GM18951 (cell line): ENCODE measurements around the gene MT1E.

Experiments
- POLR2A ChIP-seq: IDR thresholded peaks from 4 replicates; pipeline ENCODE4 v1.6.1; 2011; ENCODE audit warnings: mild to moderate bottlenecking; ENCODE audit not compliant: insufficient read length, insufficient read depth; ENCODE audit errors: extremely low read depth
- in situ Hi-C: fragments of 300-500 bp; cut with MboI; formaldehyde crosslinking; loops from one replicate; pipeline ENCODE4 v1.12.0; 2022; ENCODE audit warnings: low sequenced_read_pairs, mixed read lengths, inconsistent platforms; ENCODE audit not compliant: unreplicated experiment

Gene MT1E

GRCh38 chr16:56636616-56637413 lies 11.2 kb downstream of the MT1E start:
- in situ Hi-C loops, result no loop called here
- no peak for TF ChIP-seq POLR2A

- TF ChIP-seq POLR2A, result no peak
- in situ Hi-C loops, result no loop called here
Observed at GRCh38 chr16:56637814-56638750, 12.5 kb downstream of the MT1E start, which contains the start of gene MT1A. Gene MT1A (plus strand): TSS chr16:56638666. CDS start chr16:56638739, 73 bp downstream.

GRCh38 chr16:56639045-56639444 lies 13.5 kb downstream of the MT1E start:
- no peak for TF ChIP-seq POLR2A
- in situ Hi-C loops, result no loop called here

- in situ Hi-C loops, result no loop called here
- no peak for TF ChIP-seq POLR2A
Observed at GRCh38 chr16:56640076-56640475, 14.5 kb downstream of the MT1E start.

GRCh38 chr16:56641166-56641565 lies 15.6 kb downstream of the MT1E start:
- no peak for TF ChIP-seq POLR2A
- in situ Hi-C loops, result no loop called here

GRCh38 chr16:56643080-56643778 lies 17.6 kb downstream of the MT1E start:
- in situ Hi-C loops, result no loop called here

GRCh38 chr16:56643833-56644232 lies 18.3 kb downstream of the MT1E start:
- in situ Hi-C loops, result no loop called here
- TF ChIP-seq POLR2A, result no peak

More at GRCh38 chr16:56643080-56643778, 17.6 kb downstream of the MT1E start:
- TF ChIP-seq POLR2A, result no peak

- no peak for TF ChIP-seq POLR2A
- in situ Hi-C loops, result no loop called here
Observed at GRCh38 chr16:56645311-56645710, 19.7 kb downstream of the MT1E start.

- no peak for TF ChIP-seq POLR2A
- in situ Hi-C loops, result no loop called here
Observed at GRCh38 chr16:56645838-56646237, 20.3 kb downstream of the MT1E start.

GRCh38 chr16:56647641-56648431 lies 22.3 kb downstream of the MT1E start:
- in situ Hi-C loops, result no loop called here
- no peak for TF ChIP-seq POLR2A

- no peak for TF ChIP-seq POLR2A
- in situ Hi-C loops, result no loop called here
Observed at GRCh38 chr16:56649271-56649670, 23.7 kb downstream of the MT1E start.

GRCh38 chr16:56649820-56650219 lies 24.2 kb downstream of the MT1E start:
- in situ Hi-C loops, result no loop called here
- TF ChIP-seq POLR2A, result no peak
